GM10248 (cell line): Measurements from ENCODE around the gene TEX35.

Experiments
- CTCF ChIA-PET: fragments of 300-600 bp; sonication (Branson Sonifier 250); formaldehyde crosslinking; extraction: SDS; loops from one replicate; lab custom pipeline; 2021; ENCODE audit warnings: antibody characterized with exemption; lab: Yijun Ruan, JAX
- POLR2A ChIA-PET: fragments of 350-650 bp; sonication (Branson Sonifier 250); formaldehyde crosslinking; extraction: SDS; loops from one replicate; lab custom pipeline; 2020; ENCODE audit warnings: antibody characterized with exemption; lab: Yijun Ruan, JAX
- DNase-seq: peaks from one replicate; pipeline ENCODE4 v3.0.0; 2012; ENCODE audit errors: extremely low spot score
- CTCF ChIP-seq: IDR thresholded peaks from 2 replicates; pipeline ENCODE4 v1.5.1; 2012; ENCODE audit warnings: mild to moderate bottlenecking, low read depth; ENCODE audit errors: extremely low read depth, missing control alignments, control extremely low read depth

The TEX35 gene

GRCh38 chr1:178472531-178472930, 40.4 kb upstream of the TEX35 start:
- TF ChIP-seq CTCF = no peak
- ChIA-PET POLR2A (no interaction called here), CTCF (interaction anchor here (1.0 kb wide), 1 partner anchor 30 kb away, joined by 4 read pairs; no protein-coding TSS in a partner anchor)
- no peak for DNase-seq

- ChIA-PET POLR2A (no interaction called here), CTCF (interaction anchor here (2.7 kb wide), 1 partner anchor 24 kb away, joined by 14 read pairs; no protein-coding TSS in a partner anchor)
- no peak for TF ChIP-seq CTCF
- no peak for DNase-seq
Measured at GRCh38 chr1:178477373-178477772, 35.5 kb upstream of the TEX35 start.

GRCh38 chr1:178477841-178478240, 35.1 kb upstream of the TEX35 start:
- ChIA-PET POLR2A (no interaction called here), CTCF (no interaction called here)
- no peak for TF ChIP-seq CTCF
- DNase-seq = no peak

DNA sequence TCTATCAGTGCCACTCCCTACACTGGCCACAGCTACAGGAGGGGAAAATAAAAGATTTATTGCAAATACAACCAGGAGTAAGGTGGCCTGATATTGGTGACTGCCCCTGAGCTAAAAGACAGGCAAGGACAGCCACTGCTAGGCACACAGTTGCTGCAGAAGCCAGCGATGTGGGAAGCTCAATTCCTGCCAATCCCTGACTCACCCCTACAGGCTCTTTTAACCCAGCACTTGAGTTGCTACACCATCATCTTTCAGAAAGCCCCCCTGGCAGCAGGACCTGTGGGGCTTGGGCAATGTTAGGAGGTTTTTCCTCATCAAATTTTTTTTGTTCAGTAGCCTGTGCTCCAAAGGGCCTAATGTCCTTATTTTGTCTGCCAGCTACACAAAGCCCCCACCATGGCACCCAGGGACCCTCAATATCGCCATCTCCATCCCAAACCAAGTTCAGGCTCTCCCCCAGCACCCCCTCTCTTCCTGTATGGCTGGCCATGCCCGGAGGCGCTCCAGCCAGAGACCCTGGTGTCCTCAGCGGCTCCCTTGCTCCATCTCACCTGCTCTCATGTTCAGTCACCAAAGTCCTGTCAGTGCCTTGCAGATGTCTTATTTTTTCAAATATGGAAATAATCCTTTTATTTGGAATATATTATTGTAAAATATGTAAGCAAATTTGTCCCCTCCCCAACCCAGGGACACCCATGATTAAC, 29.5 kb upstream of the TEX35 start:
- TF ChIP-seq CTCF = no peak
- POLR2A ChIA-PET = no interaction called here
- CTCF ChIA-PET = interaction anchor here (1.3 to 2.7 kb wide), 2 partner anchors 18 to 49 kb away, joined by 3 to 11 read pairs; no protein-coding TSS in a partner anchor
- peak; percentile 5 for DNase-seq

DNA sequence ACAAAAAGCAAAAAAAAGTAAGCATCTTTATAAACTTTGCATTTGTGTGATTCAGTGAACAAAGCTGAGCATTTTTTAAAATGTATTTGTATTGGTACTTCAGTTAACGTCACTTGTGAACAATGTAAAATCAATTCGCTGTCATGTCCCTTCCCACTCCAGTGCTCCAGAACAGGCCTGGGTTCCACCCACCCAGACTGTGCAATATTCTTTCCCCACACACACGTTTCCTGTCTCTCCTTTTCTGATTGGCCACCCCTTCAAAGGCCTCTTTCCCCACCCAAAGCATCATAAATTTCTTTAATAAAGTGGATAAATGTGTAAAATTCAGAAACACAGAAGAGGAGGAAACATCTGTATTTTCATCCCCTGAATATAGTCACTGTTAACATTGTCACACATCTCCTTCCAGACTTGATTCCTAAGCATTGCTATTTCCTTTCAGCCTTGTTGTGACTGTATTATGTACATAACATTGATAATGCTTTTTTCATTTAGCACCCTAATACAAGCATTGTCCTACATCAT, 28.1 kb upstream of the TEX35 start:
- DNase-seq = no peak
- CTCF ChIA-PET = no interaction called here
- POLR2A ChIA-PET = no interaction called here

GRCh38 chr1:178485541-178485981, 27.3 kb upstream of the TEX35 start:
- CTCF ChIA-PET = no interaction called here
- POLR2A ChIA-PET = no interaction called here
- peak; percentile 4 for DNase-seq
- TF ChIP-seq CTCF = no peak

More for the DNA sequence above, 28.1 kb upstream of the TEX35 start:
- TF ChIP-seq CTCF = no peak
